CD8-positive, alpha-beta memory T cell (primary cell): Measurements from ENCODE around the gene SUB1. TPM values are rescaled to one million over a fixed set of nuclear protein-coding genes. Genes with fewer than 3 reads are reported as not detected.
"Not testable (repeated sequence)": the region's sequence is repeated elsewhere in the genome, so short reads cannot be mapped to it uniquely, and the experiment has no call there.

Experiments
- CTCF ChIA-PET: fragments of 350-600 bp; sonication (Branson Sonifier 250); formaldehyde crosslinking; loops from one replicate; lab custom pipeline; 2021; ENCODE audit warnings: antibody characterized with exemption; lab: Charles Lee
- POLR2A ChIA-PET: fragments of 350-600 bp; sonication (Branson Sonifier 250); formaldehyde crosslinking; loops from one replicate; lab custom pipeline; 2021; ENCODE audit warnings: antibody characterized with exemption; lab: Charles Lee
- DNase-seq, 5 donors: peaks; one replicate each; pipeline versions ENCODE4 v3.0.0 to v3.0.0-alpha.2; 2020 to 2022; ENCODE audit warnings: mixed read lengths in 1 of 5
- H3K27ac ChIP-seq: one replicate; pipeline ENCODE4 v1.7.0; 2013; ENCODE audit warnings: low read depth, mild to moderate bottlenecking, low read length, moderate library complexity
- H3K27me3 ChIP-seq: 2 replicates; pipeline ENCODE4 v1.7.0; 2013; ENCODE audit warnings: low read length, mild to moderate bottlenecking; ENCODE audit not compliant: insufficient read depth, poor library complexity, severe bottlenecking
- H3K36me3 ChIP-seq: 2 replicates; pipeline ENCODE4 v1.7.0; 2013; ENCODE audit warnings: mild to moderate bottlenecking, low read length, moderate library complexity; ENCODE audit not compliant: insufficient read depth
- H3K4me1 ChIP-seq: 2 replicates; pipeline ENCODE4 v1.7.0; 2013; ENCODE audit warnings: mild to moderate bottlenecking, low read length, moderate library complexity; ENCODE audit not compliant: insufficient read depth
- H3K4me3 ChIP-seq: 2 replicates; pipeline ENCODE4 v1.7.0; 2013; ENCODE audit warnings: mild to moderate bottlenecking, low read length
- H3K9me3 ChIP-seq: 2 replicates; pipeline ENCODE4 v1.7.0; 2013; ENCODE audit warnings: mild to moderate bottlenecking, low read length
- H3K27ac Mint-ChIP-seq, 8 donors: one replicate each; pipeline ENCODE4 v1.8.0; 2020 to 2021; ENCODE audit warnings: mixed read lengths in 8 of 8, mild to moderate bottlenecking in 6 of 8, inconsistent platforms in 3 of 8, moderate library complexity in 3 of 8
- H3K27me3 Mint-ChIP-seq, 2 donors: one replicate each; pipeline ENCODE4 v1.8.0; 2020 to 2021; ENCODE audit warnings: mixed read lengths in 2 of 2, mild to moderate bottlenecking in 1 of 2, moderate library complexity in 1 of 2
- H3K36me3 Mint-ChIP-seq, 3 donors: one replicate each; pipeline ENCODE4 v1.8.0; 2020 to 2021; ENCODE audit warnings: mixed read lengths in 3 of 3, inconsistent platforms in 1 of 3, mild to moderate bottlenecking in 1 of 3
- H3K4me1 Mint-ChIP-seq, 3 donors: one replicate each; pipeline ENCODE4 v1.8.0; 2020 to 2021; ENCODE audit warnings: mixed read lengths in 3 of 3, inconsistent platforms in 1 of 3, mild to moderate bottlenecking in 1 of 3
- H3K4me3 Mint-ChIP-seq, 7 donors: one replicate each; pipeline ENCODE4 v1.8.0; 2020 to 2021; ENCODE audit warnings: mixed read lengths in 7 of 7, mild to moderate bottlenecking in 6 of 7, moderate library complexity in 4 of 7, inconsistent platforms in 2 of 7
- H3K9me3 Mint-ChIP-seq, 5 donors: one replicate each; pipeline ENCODE4 v1.8.0; 2020 to 2022; ENCODE audit warnings: mixed read lengths in 5 of 5, mild to moderate bottlenecking in 3 of 5, moderate library complexity in 2 of 5, inconsistent platforms in 1 of 5
- polyA plus RNA-seq: library from polyadenylated mRNA; unstranded; fragments of 300-500 nt; fragmentation: Illumina TruSeq; gene quantifications from one replicate; pipeline ENCODE4 v1.2.3, GENCODE V29; 2021
- total RNA-seq, 2 experiments: library from RNA; stranded (reverse); gene quantifications; one replicate each; pipeline ENCODE4 v1.2.3, GENCODE V29; 2021

The SUB1 gene
- total and polyA plus RNA-seq, 3 experiments from 2014 or later: 476 to 511 (median 484) TPM

- H3K4me1 ChIP-seq, H3K4me3 Mint-ChIP-seq, H3K4me3 ChIP-seq, H3K9me3 ChIP-seq, H3K27ac ChIP-seq, CTCF ChIA-PET, H3K27me3 Mint-ChIP-seq, H3K36me3 ChIP-seq, POLR2A ChIA-PET, H3K27me3 ChIP-seq, H3K9me3 Mint-ChIP-seq, DNase-seq: not testable (repeated sequence)
- Mint-ChIP-seq H3K27ac (peak overlapping the region in 1 of 8 donors; percentile 25), H3K36me3 (peaks cover 3 to 11% (median 10%) of the 10 kb centered on the region in 3 donors), H3K4me1 (peaks cover 3 to 15% (median 10%) of the 10 kb centered on the region in 3 donors)
Observed at GRCh38 chr5:32554181-32554780, 31.1 kb upstream of the SUB1 start.

GRCh38 chr5:32556543-32556942, 28.8 kb upstream of the SUB1 start:
- H3K36me3 ChIP-seq, CTCF ChIA-PET, H3K27ac ChIP-seq, H3K27me3 ChIP-seq, H3K9me3 Mint-ChIP-seq, DNase-seq, H3K4me3 Mint-ChIP-seq, H3K9me3 ChIP-seq, H3K4me1 ChIP-seq, H3K4me3 ChIP-seq, H3K27ac Mint-ChIP-seq, H3K27me3 Mint-ChIP-seq: not testable (repeated sequence)
- peaks cover 1 to 14% (median 12%) of the 10 kb centered on the region in 3 donors for H3K36me3 Mint-ChIP-seq
- peaks cover 3 to 15% (median 10%) of the 10 kb centered on the region in 3 donors for H3K4me1 Mint-ChIP-seq
- POLR2A ChIA-PET: interaction anchor here (0.6 kb wide), 1 partner anchor 37 kb away, joined by 3 read pairs; no protein-coding TSS in a partner anchor

- CTCF ChIA-PET: interaction anchor here (0.6 kb wide), 1 partner anchor 30 kb away, joined by 3 read pairs; no protein-coding TSS in a partner anchor
- no peak overlapping the region for H3K27ac Mint-ChIP-seq
Observed at GRCh38 chr5:32559411-32559810, 25.9 kb upstream of the SUB1 start.

GRCh38 chr5:32559921-32560320, 25.4 kb upstream of the SUB1 start:
- Histone ChIP-seq H3K9me3 (no peaks in the 10 kb centered on the region), H3K4me3 (no peak overlapping the region), H3K36me3 (no peaks in the 10 kb centered on the region), H3K4me1 (no peaks in the 10 kb centered on the region), H3K27ac (no peak overlapping the region), H3K27me3 (no peaks in the 10 kb centered on the region)
- no peak for DNase-seq
- ChIA-PET POLR2A (no interaction called here), CTCF (no interaction called here)
- no peak overlapping the region for H3K4me3 Mint-ChIP-seq
- H3K27ac Mint-ChIP-seq: no peak overlapping the region
- no peaks in the 10 kb centered on the region for H3K9me3 Mint-ChIP-seq
- no peaks in the 10 kb centered on the region for H3K27me3 Mint-ChIP-seq
- peaks cover 0 to 4% (median 0%) of the 10 kb centered on the region in 3 donors for H3K4me1 Mint-ChIP-seq
- peaks cover 0 to 18% (median 10%) of the 10 kb centered on the region in 3 donors for H3K36me3 Mint-ChIP-seq

More at GRCh38 chr5:32559411-32559810, 25.9 kb upstream of the SUB1 start:
- H3K27me3 Mint-ChIP-seq: no peaks in the 10 kb centered on the region
- no peak overlapping the region for H3K4me3 Mint-ChIP-seq
- Histone ChIP-seq H3K4me1 (no peaks in the 10 kb centered on the region), H3K27me3 (no peaks in the 10 kb centered on the region), H3K9me3 (no peaks in the 10 kb centered on the region), H3K4me3 (no peak overlapping the region), H3K36me3 (no peaks in the 10 kb centered on the region), H3K27ac (no peak overlapping the region)
- H3K9me3 Mint-ChIP-seq: no peaks in the 10 kb centered on the region
- H3K36me3 Mint-ChIP-seq: peaks cover 0 to 17% (median 7%) of the 10 kb centered on the region in 3 donors
- POLR2A ChIA-PET: no interaction called here
- no peak for DNase-seq
- H3K4me1 Mint-ChIP-seq: peaks cover under 1 to 4% (median 1%) of the 10 kb centered on the region in 3 donors

- no peak overlapping the region for H3K27ac Mint-ChIP-seq
- peaks cover 4 to 25% (median 17%) of the 10 kb centered on the region in 3 donors for H3K36me3 Mint-ChIP-seq
- DNase-seq: no peak
- H3K4me3 Mint-ChIP-seq: no peak overlapping the region
- no peaks in the 10 kb centered on the region for H3K9me3 ChIP-seq
- ChIA-PET CTCF (no interaction called here), POLR2A (no interaction called here)
- H3K27me3 ChIP-seq: no peaks in the 10 kb centered on the region
- H3K4me1 Mint-ChIP-seq: peaks cover 0 to 4% (median 0%) of the 10 kb centered on the region in 3 donors
- H3K27ac ChIP-seq: no peak overlapping the region
- no peaks in the 10 kb centered on the region for H3K27me3 Mint-ChIP-seq
- H3K4me3 ChIP-seq: no peak overlapping the region
- no peaks in the 10 kb centered on the region for H3K9me3 Mint-ChIP-seq
- no peaks in the 10 kb centered on the region for H3K4me1 ChIP-seq
- no peaks in the 10 kb centered on the region for H3K36me3 ChIP-seq
Observed at GRCh38 chr5:32562056-32562455, 23.3 kb upstream of the SUB1 start.

GRCh38 chr5:32562843-32563242, 22.5 kb upstream of the SUB1 start:
- H3K9me3 ChIP-seq: no peaks in the 10 kb centered on the region
- H3K36me3 Mint-ChIP-seq: peaks cover 4 to 23% (median 18%) of the 10 kb centered on the region in 3 donors
- peaks cover 0 to 4% (median 0%) of the 10 kb centered on the region in 3 donors for H3K4me1 Mint-ChIP-seq
- no peak overlapping the region for H3K4me3 ChIP-seq
- no peaks in the 10 kb centered on the region for H3K9me3 Mint-ChIP-seq
- H3K27ac Mint-ChIP-seq: peak overlapping the region in 1 of 8 donors; percentile 69
- H3K36me3 ChIP-seq: no peaks in the 10 kb centered on the region
- no peak overlapping the region for H3K27ac ChIP-seq
- no peak for DNase-seq
- H3K27me3 Mint-ChIP-seq: no peaks in the 10 kb centered on the region
- CTCF ChIA-PET: interaction anchor here (1.6 kb wide), 1 partner anchor 27 kb away, joined by 3 read pairs; no protein-coding TSS in a partner anchor
- POLR2A ChIA-PET: no interaction called here
- H3K27me3 ChIP-seq: no peaks in the 10 kb centered on the region
- no peak overlapping the region for H3K4me3 Mint-ChIP-seq
- no peaks in the 10 kb centered on the region for H3K4me1 ChIP-seq

GRCh38 chr5:32563614-32564013, 21.7 kb upstream of the SUB1 start:
- H3K9me3 ChIP-seq: no peaks in the 10 kb centered on the region
- ChIA-PET CTCF (interaction anchor here (1.6 kb wide), 1 partner anchor 27 kb away, joined by 3 read pairs; no protein-coding TSS in a partner anchor), POLR2A (no interaction called here)
- H3K36me3 ChIP-seq: no peaks in the 10 kb centered on the region
- H3K27ac Mint-ChIP-seq: peak overlapping the region in 1 of 8 donors; percentile 8
- peaks cover 4 to 23% (median 18%) of the 10 kb centered on the region in 3 donors for H3K36me3 Mint-ChIP-seq
- H3K9me3 Mint-ChIP-seq: no peaks in the 10 kb centered on the region
- H3K4me1 ChIP-seq: no peaks in the 10 kb centered on the region
- no peak for DNase-seq
- H3K4me3 ChIP-seq: no peak overlapping the region
- H3K27me3 Mint-ChIP-seq: no peaks in the 10 kb centered on the region
- peaks cover 0 to 4% (median 0%) of the 10 kb centered on the region in 3 donors for H3K4me1 Mint-ChIP-seq
- H3K27ac ChIP-seq: no peak overlapping the region
- H3K27me3 ChIP-seq: no peaks in the 10 kb centered on the region
- no peak overlapping the region for H3K4me3 Mint-ChIP-seq

- Histone ChIP-seq H3K9me3 (no peaks in the 10 kb centered on the region), H3K4me3 (no peak overlapping the region), H3K27me3 (no peaks in the 10 kb centered on the region), H3K4me1 (no peaks in the 10 kb centered on the region), H3K36me3 (no peaks in the 10 kb centered on the region), H3K27ac (no peak overlapping the region)
- ChIA-PET CTCF (no interaction called here), POLR2A (no interaction called here)
- H3K9me3 Mint-ChIP-seq: no peaks in the 10 kb centered on the region
- no peak for DNase-seq
- H3K27ac Mint-ChIP-seq: no peak overlapping the region
- H3K36me3 Mint-ChIP-seq: peaks cover 4 to 27% (median 18%) of the 10 kb centered on the region in 3 donors
- H3K4me1 Mint-ChIP-seq: peaks cover 0 to 4% (median 0%) of the 10 kb centered on the region in 3 donors
- H3K4me3 Mint-ChIP-seq: no peak overlapping the region
- no peaks in the 10 kb centered on the region for H3K27me3 Mint-ChIP-seq
Observed at GRCh38 chr5:32565145-32565544, 20.2 kb upstream of the SUB1 start.
